Measurements from ENCODE around the gene HIKESHI. TPM values are rescaled to one million over a fixed set of nuclear protein-coding genes. Genes with fewer than 3 reads are reported as not detected.
"Not testable (repeated sequence)": the region's sequence is repeated elsewhere in the genome, so short reads cannot be mapped to it uniquely, and the experiment has no call there.

HIKESHI gene
- total RNA-seq, 1 donor from 2014 or later = 54.0 TPM

DNA sequence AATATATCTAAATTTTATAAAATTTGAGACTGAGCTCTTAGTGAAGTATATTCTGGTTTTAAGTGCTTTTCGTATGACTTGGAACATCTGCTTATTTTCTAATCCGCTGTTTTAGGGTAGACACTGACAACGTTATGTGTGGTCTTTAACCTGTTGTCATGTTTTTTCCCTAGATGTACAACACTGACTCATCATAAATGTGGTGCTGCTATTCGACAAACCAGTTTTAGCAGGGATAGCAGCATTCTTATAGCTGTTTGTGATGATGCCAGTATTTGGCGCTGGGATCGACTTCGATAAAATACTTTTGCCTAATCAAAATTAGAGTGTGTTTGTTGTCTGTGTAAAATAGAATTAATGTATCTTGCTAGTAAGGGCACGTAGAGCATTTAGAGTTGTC, 23.8 kb upstream of the HIKESHI start:
- Mint-ChIP-seq H3K36me3 (ENCODE audit: low read depth) (peaks cover 80% of the 10 kb centered on the region), H3K4me3 (no peak overlapping the region), H3K9me3 (no peaks in the 10 kb centered on the region), H3K4me1 (peaks cover 39% of the 10 kb centered on the region), H3K27ac (peak overlapping the region; percentile 6), H3K27me3 (no peaks in the 10 kb centered on the region)
- DNase-seq = no peak
- intact Hi-C loops (cut with micrococcal nuclease) = no loop called here

DNA sequence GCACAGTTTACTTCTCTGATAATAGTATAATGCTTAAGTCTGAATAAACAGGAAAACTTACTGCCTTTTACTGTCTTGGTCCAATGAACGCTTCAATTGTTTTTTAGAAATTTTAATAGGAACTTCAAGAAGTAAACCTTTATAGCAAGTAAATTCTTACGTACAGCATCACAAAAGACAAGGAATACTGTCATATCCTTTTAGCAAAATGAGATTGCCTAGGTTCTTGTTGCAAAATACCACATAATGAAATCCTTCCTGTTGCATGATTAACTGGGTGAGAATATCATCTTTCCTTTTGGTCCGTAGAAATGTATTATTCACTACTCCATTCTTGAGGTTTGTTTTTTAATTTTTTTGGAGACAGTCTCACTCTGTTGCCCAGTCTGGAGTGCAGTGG, 22.3 kb upstream of the HIKESHI start:
- Mint-ChIP-seq H3K9me3 (no peaks in the 10 kb centered on the region), H3K27me3 (no peaks in the 10 kb centered on the region), H3K27ac (no peak overlapping the region), H3K4me3 (no peak overlapping the region), H3K36me3 (ENCODE audit: low read depth) (peaks cover 83% of the 10 kb centered on the region), H3K4me1 (peaks cover 41% of the 10 kb centered on the region)
- DNase-seq = no peak
- intact Hi-C loops (cut with micrococcal nuclease) = no loop called here

DNA sequence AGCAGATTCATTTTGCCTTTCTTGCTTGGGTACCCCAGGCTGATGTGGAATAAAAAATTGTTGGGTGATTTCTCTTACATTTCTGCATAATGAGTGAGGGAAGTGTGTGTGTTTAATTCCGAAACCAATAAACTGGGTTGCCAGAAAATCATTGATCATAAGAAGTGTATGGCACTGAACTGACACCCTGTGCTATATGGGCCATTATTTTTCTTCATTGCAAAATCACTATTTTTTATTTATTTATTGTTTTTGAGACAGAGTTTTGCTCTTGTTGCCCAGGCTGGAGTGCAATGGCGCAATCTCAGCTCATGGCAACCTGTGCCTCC, 14.6 kb upstream of the HIKESHI start:
- H3K9me3 Mint-ChIP-seq = no peaks in the 10 kb centered on the region
- peaks cover 45% of the 10 kb centered on the region for H3K36me3 Mint-ChIP-seq (ENCODE audit: low read depth)
- no peak for DNase-seq
- peak overlapping the region; percentile 46 for H3K4me3 Mint-ChIP-seq
- H3K27me3 Mint-ChIP-seq = no peaks in the 10 kb centered on the region
- peaks cover 54% of the 10 kb centered on the region for H3K4me1 Mint-ChIP-seq
- H3K27ac Mint-ChIP-seq = peak overlapping the region; percentile 82
- intact Hi-C loops (cut with micrococcal nuclease) = loop anchor here (1.0 to 5.0 kb wide), 14 partner anchors 31 to 535 kb away; partner anchors contain the start of gene CCDC83

DNA sequence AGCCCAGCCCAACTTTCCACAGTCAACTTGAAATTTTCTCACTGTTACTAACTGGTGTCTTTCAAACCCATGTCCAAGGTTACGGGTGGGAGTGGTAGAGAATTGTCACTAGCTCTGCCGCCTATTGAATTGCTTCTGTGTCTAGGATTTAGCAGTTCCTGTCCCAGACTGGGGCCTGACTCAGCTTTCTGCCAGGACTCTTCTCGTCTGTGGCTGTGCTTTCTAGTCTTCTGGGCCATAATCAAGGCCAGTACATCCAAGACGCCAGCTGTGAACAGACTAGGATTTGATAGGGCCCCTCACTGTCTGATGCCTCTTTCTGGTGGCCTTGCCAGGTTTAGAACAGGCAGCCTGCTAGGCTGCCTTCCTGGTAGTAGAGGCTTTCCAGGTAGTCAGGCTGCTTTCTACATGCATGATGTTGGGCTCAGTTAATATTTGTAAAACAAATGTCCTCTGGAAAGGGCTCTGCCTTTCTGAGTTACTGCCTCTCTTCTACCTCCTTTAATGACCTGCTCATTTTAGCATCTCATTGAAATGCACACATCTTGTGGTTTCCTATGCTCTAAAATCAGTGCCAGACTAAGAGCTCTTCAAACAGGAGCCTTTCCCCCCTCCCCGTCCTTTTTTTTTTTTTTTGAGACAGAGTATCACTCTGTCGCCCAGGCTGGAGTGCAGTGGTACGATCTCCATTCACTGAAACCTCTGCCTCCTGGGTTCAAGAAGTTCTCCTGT, 13.1 kb upstream of the HIKESHI start:
- H3K4me1 Mint-ChIP-seq = peaks cover 57% of the 10 kb centered on the region
- H3K27ac Mint-ChIP-seq = peak overlapping the region; percentile 81
- H3K9me3 Mint-ChIP-seq = peaks cover 4% of the 10 kb centered on the region
- H3K27me3 Mint-ChIP-seq = no peaks in the 10 kb centered on the region
- peak; percentile 56 for DNase-seq
- H3K36me3 Mint-ChIP-seq (ENCODE audit: low read depth) = peaks cover 36% of the 10 kb centered on the region
- peak overlapping the region; percentile 51 for H3K4me3 Mint-ChIP-seq
- intact Hi-C loops (cut with micrococcal nuclease) = loop anchor here (5.0 kb wide), 2 partner anchors 152 to 462 kb away; no protein-coding TSS in a partner anchor

DNA sequence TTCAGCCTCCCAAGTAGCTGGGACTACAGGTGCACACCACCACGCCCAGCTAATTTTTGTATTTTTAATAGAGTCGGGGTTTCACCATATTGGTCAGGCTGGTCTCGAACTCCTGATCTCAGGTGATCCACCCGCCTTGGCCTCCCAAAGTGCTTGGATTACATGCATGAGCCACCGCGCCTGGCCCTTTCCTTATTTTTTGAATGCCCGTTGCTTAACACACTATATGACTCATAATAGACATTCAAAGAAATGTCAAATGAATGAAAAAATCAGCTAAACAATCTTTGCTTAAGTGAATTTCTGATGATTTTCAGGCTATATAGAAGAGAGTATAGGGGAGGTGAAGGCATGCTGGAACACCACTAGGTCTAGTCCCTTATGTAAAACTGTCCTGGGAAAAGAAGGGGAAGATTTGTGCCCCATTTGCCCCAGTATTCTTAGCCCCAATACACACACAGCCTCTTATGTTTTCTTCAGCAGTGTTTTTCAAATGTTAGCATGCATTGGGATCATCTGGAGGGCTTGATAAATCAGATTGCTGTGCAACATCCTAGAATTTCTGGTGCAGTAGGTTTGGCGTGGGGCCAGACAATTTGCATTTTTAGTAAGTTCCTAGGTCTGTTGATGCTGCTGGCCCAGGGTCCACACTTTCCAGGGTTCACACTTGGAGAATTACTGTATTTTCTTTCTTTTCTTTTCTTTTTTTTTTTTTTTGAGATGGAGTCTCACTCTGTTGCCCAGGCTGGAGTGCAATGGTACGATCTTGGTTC, 12.3 kb upstream of the HIKESHI start:
- Mint-ChIP-seq H3K4me1 (peaks cover 55% of the 10 kb centered on the region), H3K36me3 (ENCODE audit: low read depth) (peaks cover 28% of the 10 kb centered on the region), H3K4me3 (peak overlapping the region; percentile 51), H3K27ac (peak overlapping the region; percentile 81)
- H3K9me3 Mint-ChIP-seq, H3K27me3 Mint-ChIP-seq: not testable (repeated sequence)
- intact Hi-C loops (cut with micrococcal nuclease) = loop anchor here (5.0 to 10.0 kb wide), 3 partner anchors 152 to 625 kb away; partner anchors contain the start of gene CREBZF
- peak; percentile 52 for DNase-seq

DNA sequence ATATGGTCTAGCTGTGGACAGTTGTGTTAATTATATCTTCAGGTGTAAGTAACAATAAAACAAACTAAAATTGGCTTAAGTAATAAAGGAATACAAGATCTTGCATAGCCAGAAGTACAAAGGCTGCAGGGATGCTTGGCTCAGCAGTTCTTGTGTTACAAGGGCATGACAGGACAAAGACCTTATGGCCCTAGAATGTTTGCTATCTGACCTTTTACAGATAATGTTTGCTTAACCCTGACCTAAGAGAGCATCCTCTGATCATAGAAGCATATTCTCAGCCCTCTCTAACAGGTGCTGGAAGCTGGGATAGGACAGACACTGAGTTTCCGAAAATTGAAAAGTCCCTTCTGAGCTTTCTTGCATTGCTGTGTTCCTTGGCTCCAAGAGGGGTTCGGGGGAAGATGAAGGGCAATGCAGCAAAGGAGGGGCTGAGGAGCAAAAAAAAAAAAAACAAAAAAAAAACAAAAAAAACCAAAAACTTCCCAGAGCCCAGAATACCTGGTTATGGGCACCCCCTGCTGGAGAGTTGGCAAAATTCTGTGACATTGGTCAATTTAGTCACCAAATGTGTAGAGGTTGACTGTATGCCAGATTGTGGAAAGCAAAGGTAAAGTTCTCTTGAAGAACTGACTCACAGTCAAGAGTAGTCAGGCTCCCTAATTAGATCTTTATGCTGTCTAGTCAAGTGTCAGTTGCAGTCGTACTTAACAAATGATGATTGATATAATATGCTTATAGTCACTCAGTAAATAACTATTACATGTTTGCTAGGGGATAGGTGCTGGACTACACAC, 10.4 kb upstream of the HIKESHI start:
- peak; percentile 86 for DNase-seq
- intact Hi-C loops (cut with micrococcal nuclease) = loop anchor here (1.0 to 10.0 kb wide), 9 partner anchors 77 to 627 kb away; partner anchors contain the start of gene CREBZF
- Mint-ChIP-seq H3K9me3 (peaks cover 12% of the 10 kb centered on the region), H3K4me3 (peak overlapping the region; percentile 21), H3K36me3 (ENCODE audit: low read depth) (peaks cover 24% of the 10 kb centered on the region), H3K27ac (peak overlapping the region; percentile 70), H3K4me1 (peaks cover 48% of the 10 kb centered on the region), H3K27me3 (peaks cover 1% of the 10 kb centered on the region)

DNA sequence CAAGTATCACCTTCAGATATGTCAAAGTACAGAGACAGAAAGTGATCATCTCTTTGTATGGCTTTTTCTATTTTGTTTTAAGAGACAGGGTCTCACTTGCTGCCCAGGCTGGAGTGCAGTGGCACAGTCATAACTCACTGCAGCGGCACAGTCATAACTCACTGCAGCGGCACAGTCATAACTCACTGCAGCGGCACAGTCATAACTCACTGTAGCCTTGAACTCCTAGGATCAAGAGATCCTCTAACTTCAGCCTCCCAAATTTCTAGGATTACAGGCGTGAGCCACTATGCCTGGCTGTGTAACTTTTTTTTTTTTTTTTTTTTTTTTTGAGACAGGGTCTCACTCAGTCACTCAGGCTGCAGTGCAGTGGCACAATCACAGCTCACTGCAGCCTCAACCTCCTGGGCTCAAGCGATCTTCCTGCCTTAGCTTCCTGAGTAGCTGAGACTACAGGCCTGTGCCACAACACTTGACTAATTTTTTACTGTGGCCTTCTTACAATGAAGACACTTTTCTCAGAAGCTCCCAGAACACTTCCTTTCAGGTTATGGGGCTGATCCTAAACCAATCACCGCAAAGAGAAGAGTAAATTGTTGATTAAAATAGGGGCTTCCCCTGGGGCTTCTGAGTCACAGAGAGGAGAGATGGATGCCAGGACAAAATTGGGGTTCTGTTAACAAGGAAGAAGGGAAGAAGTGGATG, 9.0 kb upstream of the HIKESHI start:
- H3K36me3 Mint-ChIP-seq (ENCODE audit: low read depth) = peaks cover 21% of the 10 kb centered on the region
- peaks cover 12% of the 10 kb centered on the region for H3K9me3 Mint-ChIP-seq
- H3K27me3 Mint-ChIP-seq = peaks cover 1% of the 10 kb centered on the region
- H3K4me1 Mint-ChIP-seq = peaks cover 43% of the 10 kb centered on the region
- intact Hi-C loops (cut with micrococcal nuclease) = loop anchor here (1.0 to 10.0 kb wide), 10 partner anchors 79 to 628 kb away; partner anchors contain the start of gene CREBZF
- H3K27ac Mint-ChIP-seq = peak overlapping the region; percentile 70
- DNase-seq = peak; percentile 77
- peak overlapping the region; percentile 44 for H3K4me3 Mint-ChIP-seq

DNA sequence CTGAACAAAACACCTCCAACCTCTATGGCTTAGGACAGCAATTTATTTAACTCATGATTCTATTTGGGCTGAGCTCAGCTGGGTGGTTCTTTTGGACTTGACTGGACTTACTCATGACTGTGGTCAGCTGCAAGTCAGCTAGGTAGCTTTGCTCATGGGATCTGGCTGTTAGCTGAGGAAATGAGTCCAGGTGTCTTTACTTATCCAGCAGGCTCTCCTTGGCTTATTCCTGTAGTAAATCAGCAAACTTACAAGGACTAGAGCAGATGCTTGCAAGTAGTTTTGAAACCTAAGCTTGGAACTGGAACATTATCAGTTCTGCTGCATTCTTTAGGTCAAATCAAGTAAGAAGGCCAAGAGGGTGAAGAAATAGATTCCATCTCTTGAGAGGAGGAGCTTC, 8.0 kb upstream of the HIKESHI start:
- Mint-ChIP-seq H3K27me3 (peaks cover 1% of the 10 kb centered on the region), H3K4me1 (peaks cover 36% of the 10 kb centered on the region), H3K9me3 (peaks cover 12% of the 10 kb centered on the region), H3K4me3 (no peak overlapping the region), H3K36me3 (ENCODE audit: low read depth) (peaks cover 18% of the 10 kb centered on the region), H3K27ac (peak overlapping the region; percentile 25)
- DNase-seq = no peak
- intact Hi-C loops (cut with micrococcal nuclease) = loop anchor here (10.0 kb wide), 1 partner anchor 629 kb away; the partner anchor contains the start of gene CREBZF

DNA sequence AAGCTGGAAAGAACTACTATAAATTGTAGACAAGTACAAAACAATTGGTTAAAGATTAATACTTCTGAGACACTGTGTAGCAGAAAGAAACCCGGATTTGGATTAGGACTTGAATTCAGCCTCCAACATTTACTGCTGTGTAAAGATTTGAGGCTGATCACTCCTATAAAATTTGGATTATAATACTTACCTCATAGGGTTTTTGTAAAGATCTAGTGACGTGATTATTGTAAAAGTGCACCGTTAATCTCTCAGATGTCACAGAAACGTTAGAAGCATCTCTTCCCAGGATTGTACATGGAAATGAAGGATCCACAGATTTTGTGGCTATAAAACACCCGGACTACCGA, 323 bp upstream of the HIKESHI start:
- DNase-seq = no peak
- Mint-ChIP-seq H3K4me3 (peak overlapping the region; percentile 99), H3K9me3 (no peaks in the 10 kb centered on the region), H3K27me3 (peaks cover 2% of the 10 kb centered on the region), H3K27ac (peak overlapping the region; percentile 98), H3K36me3 (ENCODE audit: low read depth) (peaks cover 19% of the 10 kb centered on the region), H3K4me1 (peaks cover 19% of the 10 kb centered on the region)
- intact Hi-C loops (cut with micrococcal nuclease) = loop anchor here (1.0 to 5.0 kb wide), 5 partner anchors 56 to 673 kb away; partner anchors contain the start of genes CCDC83 and TMEM126B

DNA sequence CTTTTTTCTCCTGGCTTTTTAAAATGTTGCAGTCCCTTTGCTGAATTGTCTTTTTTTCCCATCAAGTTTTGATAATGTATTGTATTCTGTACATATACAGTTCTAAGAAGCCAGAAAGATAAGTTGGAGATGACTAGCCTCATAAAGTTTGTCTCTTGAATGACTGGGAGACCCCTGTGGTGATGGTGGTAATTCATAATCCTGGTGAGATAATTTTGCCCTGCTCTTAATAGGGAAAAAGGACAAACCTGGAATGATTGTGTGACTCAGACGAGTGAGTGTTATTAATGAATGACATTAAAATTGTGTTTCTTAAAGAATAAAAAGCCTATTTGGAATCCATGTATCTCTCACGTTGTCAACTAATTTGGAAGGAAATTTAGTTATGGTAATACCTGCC, 1.2 kb downstream of the HIKESHI start:
- peaks cover 19% of the 10 kb centered on the region for H3K4me1 Mint-ChIP-seq
- H3K9me3 Mint-ChIP-seq = no peaks in the 10 kb centered on the region
- H3K4me3 Mint-ChIP-seq = peak overlapping the region; percentile 99
- no peak for DNase-seq
- H3K27ac Mint-ChIP-seq = peak overlapping the region; percentile 82
- H3K27me3 Mint-ChIP-seq = peaks cover 2% of the 10 kb centered on the region
- H3K36me3 Mint-ChIP-seq (ENCODE audit: low read depth) = peaks cover 19% of the 10 kb centered on the region
- intact Hi-C loops (cut with micrococcal nuclease) = loop anchor here (2.0 to 5.0 kb wide), 3 partner anchors 142 to 514 kb away; partner anchors contain the start of gene CCDC83

DNA sequence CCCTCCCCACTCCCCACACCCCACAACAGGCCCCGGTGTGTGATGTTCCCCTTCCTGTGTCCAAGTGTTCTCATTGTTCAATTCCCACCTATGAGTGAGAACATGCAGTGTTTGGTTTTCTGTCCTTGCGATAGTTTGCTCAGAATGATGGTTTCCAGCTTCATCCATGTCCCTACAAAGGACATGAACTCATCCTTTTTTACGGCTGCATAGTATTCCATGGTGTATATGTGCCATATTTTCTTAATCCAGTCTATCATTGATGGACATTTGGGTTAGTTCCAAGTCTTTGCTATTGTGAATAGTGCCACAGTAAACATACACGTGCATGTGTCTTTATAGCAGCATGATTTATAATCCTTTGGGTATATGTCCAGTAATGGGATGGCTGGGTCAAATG, 6.7 kb downstream of the HIKESHI start:
- Mint-ChIP-seq H3K36me3 (ENCODE audit: low read depth) (peaks cover 57% of the 10 kb centered on the region), H3K4me1 (peaks cover 23% of the 10 kb centered on the region)
- peak; percentile 25 for DNase-seq
- H3K27me3 Mint-ChIP-seq; intact Hi-C loops (cut with micrococcal nuclease); H3K9me3 Mint-ChIP-seq; H3K4me3 Mint-ChIP-seq; H3K27ac Mint-ChIP-seq: not testable (repeated sequence)

DNA sequence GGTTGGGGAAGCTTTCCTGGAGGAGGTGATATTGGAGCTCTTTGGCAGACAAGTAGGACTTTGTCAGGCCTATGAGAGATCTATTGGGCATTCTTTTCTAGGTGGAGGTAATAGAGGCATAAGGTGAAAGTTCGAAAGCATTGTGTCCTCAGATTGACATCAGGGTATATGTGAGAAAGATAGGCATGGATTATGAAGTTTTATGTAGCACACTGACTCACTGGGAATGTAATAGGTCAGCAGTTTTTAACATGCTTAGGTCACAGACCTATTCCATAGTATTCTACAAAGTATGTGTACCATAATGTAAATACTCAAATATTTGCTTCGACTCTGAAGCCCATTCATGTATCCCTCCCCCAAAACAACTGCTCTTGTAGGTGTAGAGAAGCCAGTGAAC, 11.8 kb downstream of the HIKESHI start:
- no peak overlapping the region for H3K4me3 Mint-ChIP-seq
- H3K27ac Mint-ChIP-seq = no peak overlapping the region
- DNase-seq = peak; percentile 20
- no peaks in the 10 kb centered on the region for H3K27me3 Mint-ChIP-seq
- H3K36me3 Mint-ChIP-seq (ENCODE audit: low read depth) = peaks cover 69% of the 10 kb centered on the region
- H3K4me1 Mint-ChIP-seq = peaks cover 18% of the 10 kb centered on the region
- intact Hi-C loops (cut with micrococcal nuclease) = no loop called here
- peaks cover 4% of the 10 kb centered on the region for H3K9me3 Mint-ChIP-seq

DNA sequence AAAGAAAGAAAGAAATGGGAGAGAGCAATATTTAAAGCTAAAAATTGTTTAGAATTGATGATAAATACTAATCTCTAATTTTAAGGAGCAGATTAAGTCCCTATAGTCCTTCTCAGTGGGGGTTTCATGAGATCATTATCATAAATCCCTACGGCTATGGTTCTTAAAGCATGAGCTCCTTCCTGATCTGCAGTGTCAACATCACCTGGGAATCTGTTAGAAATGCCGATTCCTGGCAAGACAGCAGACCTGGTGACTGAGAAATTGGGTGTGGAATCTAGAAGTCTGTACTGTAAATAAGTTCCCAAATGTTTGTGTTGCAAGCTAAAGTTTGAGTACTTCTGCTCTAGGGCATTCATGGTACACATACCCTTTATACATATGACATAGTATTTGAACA, 12.6 kb downstream of the HIKESHI start:
- H3K36me3 Mint-ChIP-seq (ENCODE audit: low read depth) = peaks cover 66% of the 10 kb centered on the region
- peaks cover 4% of the 10 kb centered on the region for H3K9me3 Mint-ChIP-seq
- peak; percentile 32 for DNase-seq
- no peaks in the 10 kb centered on the region for H3K27me3 Mint-ChIP-seq
- H3K4me1 Mint-ChIP-seq = peaks cover 19% of the 10 kb centered on the region
- intact Hi-C loops (cut with micrococcal nuclease) = no loop called here
- H3K27ac Mint-ChIP-seq = no peak overlapping the region
- no peak overlapping the region for H3K4me3 Mint-ChIP-seq

Measured in activated CD4-positive, alpha-beta T cell treated with anti-CD3 and anti-CD28 coated beads, Interleukin-2, amount 10 ng/mL, durations not matched to agents 24 days and 14 days (primary cell).